Anterior cingulate cortex (tissue), 58 donors: ENCODE data around the gene BOC.
A peak's percentile ranks its signal among the peaks of the same experiment; 100 is the strongest.

Source experiments
- DNase-seq, 58 donors: peaks; one replicate each; lab custom pipeline; 2025; lab: John Stamatoyannopoulos, UW

Gene BOC

DNA sequence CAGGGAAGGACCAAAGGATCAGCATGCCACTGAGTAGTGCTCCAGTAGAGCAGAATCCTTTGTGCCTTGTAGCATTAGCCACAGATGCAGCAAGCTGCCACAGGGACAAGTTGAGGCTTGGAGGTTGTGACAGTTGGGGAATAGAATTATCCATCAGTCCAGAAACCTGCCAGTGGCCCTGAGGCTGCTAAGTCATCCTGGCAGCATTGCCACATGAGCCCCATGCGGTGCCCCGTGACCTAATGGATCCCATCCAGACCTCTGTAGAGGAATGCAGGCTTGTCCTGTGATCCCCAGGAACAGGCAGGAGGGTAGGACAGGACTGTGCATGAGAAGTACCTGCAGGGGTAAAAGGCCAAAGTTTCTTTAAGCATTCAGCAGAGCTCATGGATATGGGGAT, 51.7 kb downstream of the BOC start:
- DNase-seq: no peak

DNA sequence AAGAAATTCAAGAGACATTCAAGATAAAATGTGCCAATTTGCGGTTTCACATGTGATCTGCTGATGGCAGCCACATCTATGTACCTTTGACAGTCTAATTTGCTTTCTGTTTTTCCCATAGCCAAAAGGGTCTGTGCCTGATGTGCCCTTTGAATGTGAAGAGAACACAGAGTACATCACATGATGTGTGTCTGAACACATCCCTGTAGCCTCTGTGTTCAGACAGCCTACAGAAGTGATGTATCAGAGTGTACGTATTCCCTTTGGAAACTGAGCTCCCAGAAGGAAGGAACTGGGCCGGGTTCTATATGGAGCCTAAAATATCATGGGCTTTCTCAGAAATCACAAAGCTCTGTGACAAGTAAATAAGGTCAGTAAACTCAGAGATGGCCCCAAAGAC, 52.4 kb downstream of the BOC start:
- DNase-seq: no peak

DNA sequence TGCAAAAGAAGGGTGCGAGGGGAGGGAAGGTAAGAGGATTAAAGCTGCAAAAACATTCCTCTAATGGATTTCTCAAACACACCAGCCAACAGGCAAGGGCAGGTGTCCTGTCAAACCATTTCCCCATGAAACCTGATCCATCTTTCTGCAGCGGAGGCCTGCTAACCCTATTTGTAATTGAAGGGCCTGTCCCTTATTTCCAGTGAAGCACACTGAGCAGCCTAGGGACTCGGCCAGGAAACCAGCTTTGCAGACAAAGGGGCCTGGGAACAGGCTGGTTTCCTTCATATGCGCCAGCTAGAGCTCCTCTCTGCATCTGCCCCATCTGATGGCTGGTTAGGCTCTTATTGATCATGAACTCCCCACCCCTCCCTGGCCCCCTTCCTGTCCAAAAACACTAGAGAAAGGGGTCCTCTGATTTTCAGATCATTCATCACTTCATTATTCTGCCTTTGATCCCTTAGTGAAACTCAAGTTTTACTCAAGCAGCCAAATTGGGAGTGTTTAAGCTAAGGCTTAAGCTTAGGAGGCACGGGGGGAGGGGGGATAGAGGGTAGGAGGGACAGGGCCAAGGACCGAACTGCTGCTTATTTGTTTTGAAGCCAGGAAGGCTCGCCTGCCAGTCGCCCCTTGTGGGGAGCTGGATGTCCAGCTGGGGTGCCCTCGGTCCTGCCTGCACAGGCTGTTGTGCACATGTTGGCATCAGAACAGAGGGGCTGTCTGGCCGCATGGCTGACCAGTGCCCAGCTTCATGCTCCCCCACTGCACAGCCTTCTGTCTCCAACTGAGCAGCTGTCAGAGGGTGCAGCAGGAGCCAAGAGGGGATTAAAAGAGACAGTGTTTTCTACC, 53.1 kb downstream of the BOC start:
- DNase-seq: peak in 48 of 58 donors; percentile 13 to 84 (median 52)

DNA sequence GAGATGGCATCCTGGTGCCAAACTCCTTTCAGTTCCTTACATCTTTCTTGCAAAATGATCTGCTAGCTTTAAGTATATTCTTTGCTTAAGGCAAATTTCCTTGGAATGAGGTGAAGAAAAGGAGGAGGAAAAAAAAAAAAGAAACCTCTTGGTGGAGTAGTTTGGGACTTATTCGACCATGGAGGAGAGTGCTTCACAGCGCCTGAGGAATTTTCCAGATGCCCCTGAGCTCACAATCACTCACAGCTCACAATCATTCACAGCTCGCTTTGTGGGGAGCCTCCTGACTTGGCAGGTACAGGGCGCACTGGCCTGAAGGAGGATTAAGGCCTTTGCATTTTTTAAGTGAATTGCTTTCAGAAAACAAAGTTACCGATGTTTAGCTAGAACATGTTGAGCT, 53.9 kb downstream of the BOC start:
- DNase-seq: peak in 6 of 58 donors; percentile 18 to 53 (median 34)

DNA sequence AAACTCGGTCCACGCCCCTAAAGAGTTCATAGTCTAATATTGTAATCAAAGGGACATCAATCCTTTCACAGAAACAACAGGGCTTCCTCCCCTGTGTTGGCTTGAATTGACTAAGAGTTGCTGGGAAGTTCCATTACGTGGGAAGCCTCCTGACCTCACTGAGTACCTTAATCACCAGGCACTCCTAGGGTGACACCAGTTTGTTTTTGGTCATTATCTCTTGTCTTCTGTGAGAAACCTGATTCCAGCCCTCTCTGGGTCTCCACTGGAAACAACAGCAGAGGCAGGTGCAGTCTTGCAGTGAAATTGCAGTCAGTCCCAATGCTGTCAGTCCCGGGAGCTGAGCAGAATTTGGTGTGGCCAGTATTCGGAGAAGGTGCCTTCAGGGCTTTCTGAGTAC, 55.4 kb downstream of the BOC start:
- DNase-seq: no peak

DNA sequence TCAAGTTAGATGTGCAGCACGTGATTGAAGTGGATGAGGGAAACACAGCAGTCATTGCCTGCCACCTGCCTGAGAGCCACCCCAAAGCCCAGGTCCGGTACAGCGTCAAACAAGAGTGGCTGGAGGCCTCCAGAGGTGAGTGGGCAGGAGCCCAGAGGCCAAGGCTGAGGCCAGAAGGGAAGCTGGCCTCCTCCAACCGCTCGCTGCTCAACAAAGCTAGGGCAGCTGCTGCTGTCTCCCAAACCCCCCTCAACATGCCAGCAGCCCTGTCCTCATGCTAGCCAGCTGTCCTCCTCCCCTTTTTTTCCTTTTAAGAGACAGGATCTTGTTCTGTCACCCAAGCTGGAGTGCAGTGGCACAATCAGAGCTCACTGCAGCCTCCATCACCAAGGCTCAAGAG, 57.0 kb downstream of the BOC start:
- DNase-seq: no peak

DNA sequence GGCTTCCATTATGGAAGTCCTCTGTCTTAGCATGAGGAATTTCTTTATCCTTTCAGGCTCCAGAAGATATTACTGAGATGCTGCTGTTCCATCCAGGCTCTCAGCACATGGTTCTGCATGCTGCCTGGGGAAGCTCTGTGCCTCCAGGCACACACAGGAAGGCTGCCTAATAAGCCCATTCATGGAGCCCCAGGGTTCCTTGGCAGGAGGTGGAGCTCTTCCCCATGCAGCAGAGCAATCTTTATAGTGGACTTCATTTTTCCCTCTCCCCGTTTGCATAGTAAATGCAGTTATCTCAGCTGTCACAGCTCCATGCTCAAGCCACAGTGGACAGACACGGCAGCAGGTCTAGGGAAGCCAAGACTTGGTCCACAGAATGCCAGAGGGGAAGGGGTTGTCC, 57.6 kb downstream of the BOC start:
- DNase-seq: no peak

DNA sequence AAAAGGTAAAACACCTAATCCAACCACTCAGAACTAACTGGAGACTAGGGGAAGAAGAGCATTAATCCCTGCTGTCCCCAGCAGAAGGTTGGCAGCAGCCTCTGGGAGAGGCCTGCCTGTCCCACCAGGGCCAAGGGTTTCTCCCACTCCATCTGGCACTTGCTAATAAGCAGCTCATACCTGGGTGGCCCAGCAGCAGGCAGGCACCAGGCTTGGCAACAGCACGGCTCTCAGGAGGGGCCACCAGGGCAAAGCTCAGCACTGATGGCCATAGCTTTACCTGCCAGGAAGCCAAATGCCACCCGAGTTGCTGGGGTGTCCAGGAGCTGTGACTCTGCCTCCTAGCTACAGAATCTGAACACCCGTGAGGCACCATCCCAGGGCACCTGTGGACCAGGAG, 58.3 kb downstream of the BOC start:
- no peak for DNase-seq

DNA sequence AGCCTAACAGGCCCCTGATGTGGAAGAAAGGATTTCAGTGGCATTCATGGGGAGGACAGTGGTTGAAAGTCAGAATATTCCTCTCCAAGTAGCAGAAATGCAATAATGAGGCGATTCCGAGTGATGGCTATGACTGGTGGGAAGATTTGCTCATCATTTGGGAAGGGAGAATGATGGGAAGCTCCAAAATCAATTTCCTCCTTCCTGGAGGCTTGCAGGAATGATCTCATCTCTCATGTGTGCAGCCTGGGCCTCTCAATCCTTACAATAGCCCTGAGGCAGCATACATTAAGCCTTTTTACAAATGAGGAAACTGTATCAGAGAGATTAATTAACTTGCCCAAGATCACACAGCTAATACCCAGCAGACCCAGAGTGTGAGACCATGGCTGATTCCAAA, 58.7 kb downstream of the BOC start:
- DNase-seq: no peak

DNA sequence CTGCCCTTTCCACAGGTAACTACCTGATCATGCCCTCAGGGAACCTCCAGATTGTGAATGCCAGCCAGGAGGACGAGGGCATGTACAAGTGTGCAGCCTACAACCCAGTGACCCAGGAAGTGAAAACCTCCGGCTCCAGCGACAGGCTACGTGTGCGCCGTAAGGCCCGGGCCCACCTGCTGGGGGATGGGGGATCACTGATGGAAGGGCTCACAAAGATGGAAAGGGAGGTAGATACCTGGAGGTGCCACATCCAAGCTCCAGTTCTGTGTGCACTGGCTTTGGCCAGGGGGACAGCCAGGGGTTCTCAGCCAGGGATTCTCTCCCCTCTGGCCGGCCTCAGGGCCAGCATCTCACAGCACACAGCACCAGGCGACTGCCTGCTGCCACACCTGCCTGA, 59.4 kb downstream of the BOC start:
- no peak for DNase-seq

DNA sequence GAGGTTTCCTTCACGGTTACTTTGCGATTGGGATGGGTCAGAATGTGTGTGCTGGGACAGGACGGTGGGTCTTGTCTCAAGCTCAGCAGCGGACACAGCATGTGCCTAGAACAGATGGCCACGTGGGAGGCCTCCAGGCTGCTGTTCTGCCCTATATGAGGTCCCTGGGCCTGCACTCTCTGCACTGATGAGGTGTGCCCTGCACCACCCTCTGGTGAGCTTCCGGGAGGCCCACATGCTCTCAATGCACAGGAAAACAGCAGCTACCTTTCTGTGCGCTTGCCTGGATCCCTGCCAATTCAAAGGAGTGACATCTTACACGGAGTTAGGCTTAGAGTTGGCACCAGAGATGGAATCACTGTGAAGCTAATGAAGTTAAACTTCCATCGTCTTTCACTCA, 59.8 kb downstream of the BOC start:
- DNase-seq: no peak

DNA sequence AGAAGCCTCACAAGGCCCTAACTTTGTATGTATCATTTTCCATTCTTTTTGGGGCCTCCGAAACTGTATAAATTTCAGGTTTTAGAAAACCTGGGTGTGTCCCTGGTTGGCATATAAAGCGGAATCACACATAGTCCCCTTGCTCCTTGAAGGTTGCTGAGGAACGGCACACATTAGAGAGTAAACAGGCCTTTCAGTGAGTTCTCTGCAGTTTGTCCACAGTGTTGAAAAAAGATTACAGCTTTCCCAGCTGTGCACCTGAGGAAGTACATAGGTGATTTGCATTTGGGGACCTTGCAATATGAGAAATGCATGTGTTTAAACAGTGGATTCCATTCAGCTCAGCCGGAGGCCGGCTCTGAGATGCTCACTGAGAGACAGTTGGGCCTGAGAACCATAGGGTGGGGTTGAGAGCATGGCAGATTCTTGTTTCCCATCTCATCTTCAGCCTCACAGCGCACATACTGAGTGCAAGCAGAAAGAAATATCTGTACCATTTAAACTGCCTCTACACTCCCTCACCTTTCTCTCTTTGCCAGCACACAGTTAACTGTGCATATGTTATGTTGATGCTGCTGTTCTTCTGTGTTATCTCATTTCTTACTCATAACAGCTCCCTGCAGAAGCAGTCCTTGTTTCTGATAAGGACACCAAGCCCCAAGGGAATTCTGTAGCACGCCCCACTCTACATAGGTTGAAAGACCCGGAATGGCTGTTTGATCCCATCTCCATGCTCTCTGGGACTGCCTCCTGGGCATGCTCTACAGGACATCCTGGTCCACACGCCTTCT, 60.4 kb downstream of the BOC start:
- DNase-seq: no peak

DNA sequence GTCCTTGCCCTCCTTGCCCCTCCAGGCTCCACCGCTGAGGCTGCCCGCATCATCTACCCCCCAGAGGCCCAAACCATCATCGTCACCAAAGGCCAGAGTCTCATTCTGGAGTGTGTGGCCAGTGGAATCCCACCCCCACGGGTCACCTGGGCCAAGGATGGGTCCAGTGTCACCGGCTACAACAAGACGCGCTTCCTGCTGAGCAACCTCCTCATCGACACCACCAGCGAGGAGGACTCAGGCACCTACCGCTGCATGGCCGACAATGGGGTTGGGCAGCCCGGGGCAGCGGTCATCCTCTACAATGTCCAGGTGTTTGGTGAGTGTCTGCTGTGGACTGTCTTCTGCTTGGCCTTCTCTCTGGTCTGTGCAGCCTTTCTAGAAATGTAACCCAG, 61.0 kb downstream of the BOC start:
- no peak for DNase-seq

DNA sequence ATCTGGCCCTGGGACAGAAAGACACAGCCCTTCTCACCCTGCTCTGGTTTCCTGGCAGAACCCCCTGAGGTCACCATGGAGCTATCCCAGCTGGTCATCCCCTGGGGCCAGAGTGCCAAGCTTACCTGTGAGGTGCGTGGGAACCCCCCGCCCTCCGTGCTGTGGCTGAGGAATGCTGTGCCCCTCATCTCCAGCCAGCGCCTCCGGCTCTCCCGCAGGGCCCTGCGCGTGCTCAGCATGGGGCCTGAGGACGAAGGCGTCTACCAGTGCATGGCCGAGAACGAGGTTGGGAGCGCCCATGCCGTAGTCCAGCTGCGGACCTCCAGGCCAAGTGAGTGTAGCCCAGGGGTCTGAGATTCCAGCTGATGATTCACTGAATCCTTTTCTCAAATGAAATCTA, 61.7 kb downstream of the BOC start:
- no peak for DNase-seq

DNA sequence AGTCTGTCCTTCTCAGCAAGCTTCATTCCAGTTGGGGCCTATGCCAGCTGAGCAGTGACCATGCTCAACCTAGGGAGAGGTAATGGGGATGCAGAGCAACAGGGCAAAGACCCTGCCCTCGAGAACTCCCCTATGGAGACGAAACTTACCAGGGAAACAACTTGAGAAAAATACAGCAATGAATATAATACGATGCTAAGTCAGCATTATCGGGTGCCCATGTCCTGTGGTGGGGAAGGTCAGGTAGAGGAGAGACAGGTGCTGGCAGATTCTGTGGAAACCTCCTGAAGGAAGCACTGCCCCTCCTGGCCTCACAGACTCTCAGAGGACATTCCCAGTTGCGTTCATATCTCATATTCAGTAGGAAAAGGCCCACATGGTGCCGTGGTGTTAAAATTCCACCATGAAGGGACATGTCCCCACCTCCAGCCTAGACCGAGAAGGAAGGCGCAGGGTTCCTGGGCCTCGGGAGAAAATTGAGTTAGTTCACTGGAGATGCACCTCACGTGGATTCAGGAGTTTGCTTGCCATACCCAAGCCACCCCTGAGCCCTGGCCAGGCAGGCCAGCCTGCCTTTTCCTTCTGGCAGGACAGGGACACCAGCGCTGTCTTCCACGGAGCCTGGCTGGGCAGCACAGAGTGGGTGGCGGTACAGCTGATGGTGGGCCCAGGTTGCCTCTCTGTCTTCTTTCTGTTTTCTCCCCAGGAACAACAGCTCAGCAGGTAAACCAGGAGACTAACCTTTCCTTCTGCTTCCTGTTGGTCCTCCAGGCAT, 62.4 kb downstream of the BOC start:
- DNase-seq: no peak

DNA sequence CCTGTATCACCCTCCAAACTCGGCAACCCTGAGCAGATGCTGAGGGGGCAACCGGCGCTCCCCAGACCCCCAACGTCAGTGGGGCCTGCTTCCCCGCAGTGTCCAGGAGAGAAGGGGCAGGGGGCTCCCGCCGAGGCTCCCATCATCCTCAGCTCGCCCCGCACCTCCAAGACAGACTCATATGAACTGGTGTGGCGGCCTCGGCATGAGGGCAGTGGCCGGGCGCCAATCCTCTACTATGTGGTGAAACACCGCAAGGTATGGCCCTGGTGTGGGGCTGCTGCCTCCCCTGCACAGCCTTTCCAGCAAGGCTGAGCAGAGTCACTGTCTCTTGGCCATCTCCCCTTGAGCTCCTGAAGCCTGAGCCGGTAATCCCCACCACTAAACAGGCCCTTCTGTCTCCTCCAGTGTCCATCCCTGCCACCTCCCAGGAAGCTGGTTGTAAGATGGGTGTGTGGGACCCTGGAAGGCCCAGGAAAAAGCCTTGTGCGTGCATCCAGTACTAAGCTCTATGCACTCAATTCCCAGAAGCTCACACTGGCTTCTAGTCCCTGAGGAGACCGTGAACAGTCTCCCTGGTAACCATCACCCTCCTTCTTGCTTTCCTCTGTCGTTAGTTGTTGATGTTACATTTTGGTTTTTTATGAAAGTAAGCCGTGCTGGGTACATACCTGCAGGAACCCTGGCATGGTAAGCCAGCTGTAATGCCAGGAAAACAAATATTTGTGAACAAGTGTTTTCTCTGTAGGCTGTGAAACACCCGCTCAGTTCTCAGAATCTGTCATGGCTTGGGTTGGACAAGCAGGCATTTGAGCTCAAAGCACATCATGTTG, 63.3 kb downstream of the BOC start:
- peak in 4 of 58 donors; percentile 17 to 35 (median 28) for DNase-seq

DNA sequence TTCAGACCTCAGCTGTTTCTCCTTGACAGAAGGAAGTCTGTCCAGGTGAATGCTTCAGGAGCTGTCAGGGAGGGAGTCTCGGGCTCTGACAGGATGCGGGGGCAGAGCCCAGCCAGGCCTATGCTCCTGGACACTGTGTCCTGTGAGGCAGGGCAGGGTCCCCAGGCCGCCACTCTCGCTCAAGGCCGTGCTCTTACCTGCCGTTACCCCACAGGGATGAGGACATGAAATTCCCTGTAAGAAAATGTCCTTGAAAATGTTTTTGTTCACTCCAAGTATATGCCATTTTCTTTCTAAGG, 63.9 kb downstream of the BOC start:
- no peak for DNase-seq

DNA sequence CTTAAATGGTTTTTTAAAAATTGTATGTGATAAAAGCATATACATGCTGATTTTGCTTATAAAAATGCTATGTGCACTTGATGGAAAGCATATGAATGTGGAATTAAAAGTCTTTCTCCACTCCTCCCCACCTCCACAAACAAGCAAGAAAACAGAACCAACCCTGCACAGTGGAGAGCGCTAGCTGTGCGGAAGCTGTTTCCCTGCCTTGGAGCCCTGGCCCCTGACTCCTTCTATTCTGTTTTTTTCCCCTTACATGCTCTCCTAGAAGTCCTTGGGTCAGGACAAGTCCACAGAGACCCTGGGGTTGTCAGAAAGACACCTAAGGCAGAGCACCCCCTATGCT, 64.2 kb downstream of the BOC start:
- DNase-seq: no peak

DNA sequence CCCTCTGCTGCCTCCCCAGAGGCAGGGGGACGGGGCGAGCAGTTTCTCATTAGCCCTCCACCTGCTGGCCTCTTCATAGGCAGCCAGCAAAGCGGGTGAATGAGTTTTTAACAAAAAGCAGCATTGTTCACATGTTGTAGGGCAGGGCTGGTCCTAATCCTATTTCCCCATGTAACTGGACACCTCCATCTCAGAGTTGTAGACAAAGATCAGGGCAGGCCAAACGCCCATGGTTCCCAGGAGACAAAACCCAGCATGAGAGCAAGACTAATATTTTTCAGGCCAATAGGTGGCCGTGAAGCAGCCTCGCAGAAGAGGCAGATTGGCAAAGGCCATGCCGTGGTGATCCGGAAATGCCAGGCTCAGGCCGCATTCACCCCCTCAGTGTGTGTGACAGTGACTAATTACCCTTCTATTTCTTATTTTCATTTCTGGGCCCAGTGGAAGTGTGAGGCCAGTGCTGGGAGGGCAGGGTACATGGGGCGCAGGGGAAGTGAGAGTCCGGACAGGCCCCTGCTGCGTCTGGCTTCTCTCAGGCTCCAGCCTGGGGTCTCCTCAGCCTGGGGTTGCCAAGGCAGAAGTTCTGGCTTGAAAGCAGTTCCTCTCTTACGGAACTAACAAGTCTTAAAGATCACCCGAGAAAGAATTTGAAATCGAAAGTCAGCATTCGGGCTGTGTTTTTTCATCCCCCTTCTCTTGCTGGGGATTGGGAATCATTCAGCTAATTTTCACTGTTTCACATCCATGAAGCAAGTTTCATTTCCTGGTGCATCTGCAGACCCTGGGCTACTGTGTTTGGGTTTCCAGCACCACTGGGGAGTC, 64.8 kb downstream of the BOC start:
- peak in 27 of 58 donors; percentile 11 to 78 (median 43) for DNase-seq

DNA sequence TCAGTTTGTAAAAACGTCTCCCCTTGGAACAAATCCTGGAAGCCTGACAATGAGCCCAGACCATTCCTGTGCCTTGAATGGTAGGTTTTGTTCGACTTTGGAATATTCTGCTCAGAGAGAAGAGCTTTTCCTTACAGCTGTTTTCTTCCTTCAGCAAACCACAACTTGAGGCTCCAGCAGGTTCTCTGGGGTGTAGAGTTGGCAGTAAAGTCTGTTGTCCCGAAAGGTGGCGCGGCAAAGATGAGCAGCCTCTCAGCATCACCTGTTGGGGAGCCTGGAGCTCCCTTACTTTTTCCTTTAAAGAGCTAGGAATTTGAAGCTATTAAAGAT, 65.4 kb downstream of the BOC start:
- DNase-seq: peak in 1 of 58 donors; percentile 51
